Naive thymus-derived CD4-positive, alpha-beta T cell (primary cell): Measurements from ENCODE around the gene CYTH2. TPM values are rescaled to one million over a fixed set of nuclear protein-coding genes. Genes with fewer than 3 reads are reported as not detected.

Source experiments
- ATAC-seq: fragments of 150-1000 bp; cut with Tn5 transposase; 2 replicates; pipeline ENCODE4 v1.10.0; 2021; ENCODE audit warnings: mild to moderate bottlenecking, moderate library complexity
- CTCF ChIA-PET: fragments of 350-600 bp; sonication (Branson Sonifier 250); formaldehyde crosslinking; loops from one replicate; lab custom pipeline; 2021; ENCODE audit warnings: antibody characterized with exemption; lab: Charles Lee
- POLR2A ChIA-PET: fragments of 350-600 bp; sonication (Branson Sonifier 250); formaldehyde crosslinking; loops from one replicate; lab custom pipeline; 2021; ENCODE audit warnings: antibody characterized with exemption, inconsistent platforms; lab: Charles Lee
- DNase-seq, 9 donors: peaks; one replicate each; pipeline versions ENCODE4 v3.0.0 to v3.0.0-alpha.2; 2020 to 2022; ENCODE audit warnings: mixed read lengths in 1 of 9
- H3K27ac ChIP-seq: one replicate; pipeline ENCODE4 v1.7.0; 2013; ENCODE audit warnings: mild to moderate bottlenecking, low read depth, low read length, moderate library complexity
- H3K27me3 ChIP-seq, 2 donors: one replicate each; pipeline ENCODE4 v1.7.0; 2013; ENCODE audit warnings: low read length in 2 of 2, mild to moderate bottlenecking in 2 of 2, moderate library complexity in 2 of 2; ENCODE audit not compliant: control insufficient read depth in 2 of 2, insufficient read depth in 2 of 2
- H3K36me3 ChIP-seq, 3 experiments: 1 replicate in 2 of 3; 2 replicates in 1 of 3; pipeline ENCODE4 v1.7.0; 2013; ENCODE audit warnings: low read length in 3 of 3, mild to moderate bottlenecking in 3 of 3, moderate library complexity in 1 of 3; ENCODE audit not compliant: insufficient read depth in 3 of 3, control insufficient read depth in 2 of 3
- H3K4me1 ChIP-seq, 2 donors: one replicate each; pipeline ENCODE4 v1.7.0; 2013; ENCODE audit warnings: low read length in 2 of 2, mild to moderate bottlenecking in 2 of 2, moderate library complexity in 1 of 2; ENCODE audit not compliant: control insufficient read depth in 2 of 2, insufficient read depth in 2 of 2
- H3K4me3 ChIP-seq: 2 replicates; pipeline ENCODE4 v1.7.0; 2013; ENCODE audit warnings: mild to moderate bottlenecking, low read length
- H3K9me3 ChIP-seq, 3 experiments: 1 replicate in 2 of 3; 2 replicates in 1 of 3; pipeline ENCODE4 v1.7.0; 2013; ENCODE audit warnings: low read length in 3 of 3; ENCODE audit not compliant: control insufficient read depth in 2 of 3
- H3K27ac Mint-ChIP-seq, 9 donors: one replicate each; pipeline ENCODE4 v1.8.0; 2020 to 2022; ENCODE audit warnings: mixed read lengths in 9 of 9, mild to moderate bottlenecking in 8 of 9, moderate library complexity in 5 of 9, inconsistent platforms in 2 of 9
- H3K27me3 Mint-ChIP-seq, 5 donors: one replicate each; pipeline ENCODE4 v1.8.0; 2021 to 2022; ENCODE audit warnings: mixed read lengths in 5 of 5, mild to moderate bottlenecking in 1 of 5
- H3K36me3 Mint-ChIP-seq, 5 donors: one replicate each; pipeline ENCODE4 v1.8.0; 2020 to 2022; ENCODE audit warnings: mixed read lengths in 5 of 5, mild to moderate bottlenecking in 3 of 5, inconsistent platforms in 1 of 5
- H3K4me1 Mint-ChIP-seq, 7 donors: one replicate each; pipeline ENCODE4 v1.8.0; 2020 to 2022; ENCODE audit warnings: mixed read lengths in 7 of 7, mild to moderate bottlenecking in 3 of 7, inconsistent platforms in 1 of 7
- H3K4me3 Mint-ChIP-seq, 10 donors: one replicate each; pipeline ENCODE4 v1.8.0; 2020 to 2022; ENCODE audit warnings: mild to moderate bottlenecking in 10 of 10, mixed read lengths in 10 of 10, moderate library complexity in 6 of 10, inconsistent platforms in 2 of 10
- H3K9me3 Mint-ChIP-seq, 11 donors: one replicate each; pipeline ENCODE4 v1.8.0; 2020 to 2022; ENCODE audit warnings: mixed read lengths in 11 of 11, mild to moderate bottlenecking in 4 of 11, inconsistent platforms in 1 of 11, moderate library complexity in 1 of 11
- intact Hi-C, 2 donors: fragments of 100-400 bp; cut with micrococcal nuclease; formaldehyde crosslinking; loops; one replicate each; pipeline ENCODE4 v1.15.1; 2023
- polyA plus RNA-seq, 2 donors: library from polyadenylated mRNA; unstranded; fragments of 300-500 nt; fragmentation: Illumina TruSeq; gene quantifications; one replicate each; pipeline ENCODE4 v1.2.3, GENCODE V29; 2021
- total RNA-seq, 6 experiments: library from RNA in 5 of 6; stranded (reverse) in 5 of 6; gene quantifications; 1 replicate in 5 of 6; 2 replicates in 1 of 6; pipeline ENCODE4 v1.2.3 and lab custom pipeline; 2021 to 2026

The CYTH2 gene
- total and polyA plus RNA-seq, 7 experiments from 2014 or later = 23.6 to 82.1 (median 49.2) TPM

DNA sequence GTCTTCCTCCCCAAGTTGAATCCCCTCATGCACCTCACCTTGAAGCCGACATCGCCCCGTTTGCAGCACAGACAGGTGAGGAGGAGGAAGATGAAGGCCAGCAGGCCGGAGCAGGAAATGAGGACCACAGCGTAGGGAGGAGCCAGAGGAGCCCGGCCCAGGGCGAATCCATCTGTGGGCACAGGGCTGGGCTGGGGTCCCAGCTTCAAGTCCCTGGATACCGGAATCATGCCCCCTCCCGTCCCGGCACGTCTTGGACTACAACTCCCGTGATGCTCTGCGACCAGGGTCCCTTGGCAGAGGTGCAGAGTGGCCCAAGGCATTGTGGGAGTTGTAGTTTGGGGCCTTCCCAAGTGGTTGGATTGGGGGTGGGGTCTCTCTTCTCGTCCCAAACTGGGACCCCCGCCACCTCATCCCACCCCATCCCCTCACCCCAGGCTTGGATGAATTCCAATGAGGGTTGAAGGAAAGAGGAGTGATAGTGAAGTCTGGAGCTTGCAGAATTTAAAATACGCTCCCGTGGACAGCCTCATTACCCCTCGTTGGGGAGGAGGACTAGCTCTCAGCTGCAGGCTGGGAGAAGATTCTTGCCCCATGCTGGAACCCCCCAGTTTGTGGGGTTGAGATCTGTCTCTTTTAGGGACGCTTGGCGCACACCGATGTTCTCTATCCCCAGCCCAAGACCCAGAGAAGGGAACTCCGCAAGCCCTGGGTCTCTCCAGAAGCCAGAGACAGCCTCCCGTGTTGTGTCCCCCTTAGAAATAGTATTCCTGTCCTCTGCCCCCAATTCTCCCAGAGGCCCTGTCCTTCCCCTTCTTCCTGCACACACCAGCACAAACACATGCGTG, 41.5 kb downstream of the CYTH2 start:
- peaks cover 11 to 18% (median 13%) of the 10 kb centered on the region in 7 donors for H3K4me1 Mint-ChIP-seq
- peaks cover 21 to 22% of the 10 kb centered on the region in 2 donors for H3K4me1 ChIP-seq
- H3K36me3 ChIP-seq = peaks cover 0 to 15% (median 0%) of the 10 kb centered on the region in 3 experiments
- H3K36me3 Mint-ChIP-seq = peaks cover 0 to 8% (median 0%) of the 10 kb centered on the region in 5 donors
- H3K27ac ChIP-seq = peak overlapping the region; percentile 66
- no peaks in the 10 kb centered on the region for H3K27me3 Mint-ChIP-seq
- peak overlapping the region; percentile 40 to 92 (median 86) for H3K27ac Mint-ChIP-seq
- intact Hi-C loops = loop anchor here (1.0 to 5.0 kb wide), 13 partner anchors 8 to 733 kb away; partner anchors contain the start of genes CYTH2 (in 1 of the 2), FTL (in 1 of the 2), GRIN2D (in 1 of the 2) and KDELR1 (in 1 of the 2)
- DNase-seq (peak; percentile 58 to 81 (median 73)), ATAC-seq (peak; percentile 64)
- ChIA-PET POLR2A (interaction anchor here (0.6 kb wide), 1 partner anchor 1080 kb away, joined by 3 read pairs; the partner anchor contains the start of gene PRR12), CTCF (interaction anchor here (0.6 to 1.6 kb wide), 2 partner anchors 21 to 98 kb away, joined by 3 to 4 read pairs; no protein-coding TSS in a partner anchor)
- no peaks in the 10 kb centered on the region for H3K9me3 Mint-ChIP-seq
- peak overlapping the region; percentile 82 for H3K4me3 ChIP-seq
- H3K27me3 ChIP-seq = no peaks in the 10 kb centered on the region
- no peaks in the 10 kb centered on the region for H3K9me3 ChIP-seq
- H3K4me3 Mint-ChIP-seq = peak overlapping the region in 7 of 10 donors; percentile 86 to 94 (median 89)

DNA sequence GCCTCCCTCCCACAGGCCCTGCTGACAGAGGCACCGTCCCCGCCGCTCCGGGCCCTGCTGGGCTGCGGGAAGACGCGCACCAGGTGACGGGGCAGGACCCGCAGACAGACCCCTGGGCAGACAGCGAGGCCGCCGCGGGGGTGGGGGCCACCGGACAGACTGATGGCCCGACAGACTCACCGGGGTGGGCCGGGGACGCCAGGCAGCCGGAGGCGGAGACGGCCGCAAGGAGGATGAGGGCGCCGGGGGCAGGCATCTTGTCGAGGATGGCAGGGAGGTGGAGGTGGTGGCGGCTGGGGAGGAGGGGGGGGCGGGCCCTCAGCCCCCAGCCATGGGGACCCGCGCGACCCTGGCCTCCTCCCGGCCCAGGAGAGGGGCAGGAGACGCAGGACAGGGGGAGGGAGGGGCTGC, 42.2 kb downstream of the CYTH2 start:
- Mint-ChIP-seq H3K9me3 (no peaks in the 10 kb centered on the region), H3K27ac (peak overlapping the region in 3 of 9 donors; percentile 81 to 86 (median 83)), H3K36me3 (peaks cover 0 to 5% (median 0%) of the 10 kb centered on the region in 5 donors), H3K27me3 (no peaks in the 10 kb centered on the region), H3K4me3 (peak overlapping the region in 6 of 10 donors; percentile 86 to 94 (median 90)), H3K4me1 (peaks cover 11 to 18% (median 13%) of the 10 kb centered on the region in 7 donors)
- no peaks in the 10 kb centered on the region for H3K27me3 ChIP-seq
- intact Hi-C loops = loop anchor here (1.0 to 5.0 kb wide), 9 partner anchors 43 to 734 kb away; partner anchors contain the start of genes CYTH2 (in 1 of the 2), FTL (in 1 of the 2), GRIN2D (in 1 of the 2) and KDELR1 (in 1 of the 2)
- peaks cover 21 to 22% of the 10 kb centered on the region in 2 donors for H3K4me1 ChIP-seq
- H3K36me3 ChIP-seq = peaks cover 0 to 15% (median 0%) of the 10 kb centered on the region in 3 experiments
- ChIA-PET POLR2A (no interaction called here), CTCF (interaction anchor here (0.6 kb wide), 1 partner anchor 97 kb away, joined by 3 read pairs; no protein-coding TSS in a partner anchor)
- peak overlapping the region; percentile 82 for H3K4me3 ChIP-seq
- peak overlapping the region; percentile 69 for H3K27ac ChIP-seq
- H3K9me3 ChIP-seq = no peaks in the 10 kb centered on the region
- peak in 6 of 9 donors; percentile 24 to 53 (median 43) for DNase-seq
- ATAC-seq = no peak

DNA sequence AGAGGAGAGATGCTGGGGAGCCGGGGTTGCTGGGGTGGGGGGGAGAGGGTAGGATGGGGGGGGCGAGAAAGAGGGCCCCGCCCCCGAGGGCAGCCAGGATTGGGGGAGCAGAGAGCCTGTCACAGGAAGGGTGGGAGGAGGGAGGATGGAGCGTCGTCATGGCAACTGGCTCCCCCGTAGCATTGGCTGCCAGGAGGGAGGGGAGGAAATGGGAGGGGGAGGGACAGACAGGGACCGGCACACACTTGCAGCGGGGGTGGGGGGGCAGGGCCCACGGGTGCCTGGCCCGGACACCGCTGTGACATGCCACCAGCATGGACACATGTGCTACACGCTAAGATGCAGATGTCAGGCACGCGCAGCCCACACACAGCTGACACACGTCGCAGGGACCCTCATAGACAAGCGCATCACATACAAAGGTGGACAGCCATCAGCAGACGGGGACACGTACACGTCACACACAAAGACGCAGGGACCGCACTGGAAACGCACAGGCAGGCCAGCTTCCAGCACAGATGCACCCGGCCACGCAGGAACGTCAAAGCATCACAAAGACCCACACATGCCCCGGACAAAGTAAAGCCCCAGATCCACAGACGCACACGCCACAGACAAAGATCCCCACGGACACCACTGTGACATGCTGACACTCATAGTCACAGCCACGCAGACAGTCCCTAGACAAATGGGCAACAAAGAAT, 42.8 kb downstream of the CYTH2 start, which contains the start of gene LMTK3:
LMTK3 (minus strand) TSS at position 36 of the 704 bp plus-strand sequence. CDS start 259 bp downstream, outside the sequence.
- Histone ChIP-seq H3K27me3 (no peaks in the 10 kb centered on the region), H3K4me1 (peaks cover 21 to 22% of the 10 kb centered on the region in 2 donors), H3K4me3 (peak within 1 kb of the TSS; percentile 82), H3K27ac (peak within 1 kb of the TSS; percentile 82), H3K9me3 (no peaks in the 10 kb centered on the region), H3K36me3 (peaks cover 0 to 15% (median 0%) of the 10 kb centered on the region in 3 experiments)
- DNase-seq (peak; percentile 61 to 96 (median 87)), ATAC-seq (peak; percentile 84)
- ChIA-PET CTCF (interaction anchor here (1.0 to 1.6 kb wide), 2 partner anchors 23 to 72 kb away, joined by 4 to 5 read pairs; no protein-coding TSS in a partner anchor), POLR2A (interaction anchor here (1.3 kb wide), 1 partner anchor 19 kb away, joined by 5 read pairs; no protein-coding TSS in a partner anchor)
- H3K27ac Mint-ChIP-seq = peak within 1 kb of the TSS; percentile 40 to 92 (median 86)
- peaks cover 0 to 5% (median 0%) of the 10 kb centered on the region in 5 donors for H3K36me3 Mint-ChIP-seq
- no peaks in the 10 kb centered on the region for H3K9me3 Mint-ChIP-seq
- intact Hi-C loops = loop anchor here (1.0 to 5.0 kb wide), 11 partner anchors 43 to 1129 kb away; partner anchors contain the start of genes CYTH2 (in 1 of the 2), FTL (in 1 of the 2), GRIN2D (in 1 of the 2) and GYS1 (in 1 of the 2)
- peaks cover 11 to 18% (median 13%) of the 10 kb centered on the region in 7 donors for H3K4me1 Mint-ChIP-seq
- peak within 1 kb of the TSS in 7 of 10 donors; percentile 86 to 94 (median 89) for H3K4me3 Mint-ChIP-seq
- H3K27me3 Mint-ChIP-seq = no peaks in the 10 kb centered on the region

GRCh38 chr19:48512504-48513288, 43.5 kb downstream of the CYTH2 start:
- Histone ChIP-seq H3K27me3 (no peaks in the 10 kb centered on the region), H3K4me3 (peak overlapping the region; percentile 72), H3K4me1 (peaks cover 21 to 22% of the 10 kb centered on the region in 2 donors), H3K27ac (peak overlapping the region; percentile 82), H3K9me3 (no peaks in the 10 kb centered on the region), H3K36me3 (peaks cover 0 to 13% (median 0%) of the 10 kb centered on the region in 3 experiments)
- intact Hi-C loops = loop anchor here (1.0 to 5.0 kb wide), 10 partner anchors 19 to 1128 kb away; partner anchors contain the start of genes FTL (in 1 of the 2), GRIN2D (in 1 of the 2), GRWD1 (in 1 of the 2) and GYS1 (in 1 of the 2)
- H3K27ac Mint-ChIP-seq = no peak overlapping the region
- H3K4me1 Mint-ChIP-seq = peaks cover 11 to 18% (median 13%) of the 10 kb centered on the region in 7 donors
- no peak overlapping the region for H3K4me3 Mint-ChIP-seq
- ChIA-PET POLR2A (interaction anchor here (1.3 kb wide), 1 partner anchor 20 kb away, joined by 5 read pairs; no protein-coding TSS in a partner anchor), CTCF (interaction anchor here (1.0 to 1.6 kb wide), 2 partner anchors 24 to 71 kb away, joined by 4 to 5 read pairs; no protein-coding TSS in a partner anchor)
- DNase-seq = peak in 2 of 9 donors; percentile 33
- no peak for ATAC-seq
- peaks cover 0 to 4% (median 0%) of the 10 kb centered on the region in 5 donors for H3K36me3 Mint-ChIP-seq
- no peaks in the 10 kb centered on the region for H3K27me3 Mint-ChIP-seq
- H3K9me3 Mint-ChIP-seq = no peaks in the 10 kb centered on the region
